Colonic mucosa (tissue), 4 donors: ENCODE measurements around the gene LRRC40. TPM values are rescaled to one million over a fixed set of nuclear protein-coding genes. Genes with fewer than 3 reads are reported as not detected.
"Not testable (repeated sequence)": the region's sequence is repeated elsewhere in the genome, so short reads cannot be mapped to it uniquely, and the experiment has no call there.

ENCODE experiments used
- DNase-seq: peaks from one replicate; pipeline ENCODE4 v3.0.0-alpha.2; 2020
- H3K27ac ChIP-seq: fragments of 200-600 bp; one replicate; pipeline ENCODE4 v1.8.0; 2021
- H3K27me3 ChIP-seq: fragments of 200-600 bp; one replicate; pipeline ENCODE4 v1.8.0; 2021
- H3K36me3 ChIP-seq: fragments of 200-600 bp; one replicate; pipeline ENCODE4 v1.8.0; 2021
- H3K4me1 ChIP-seq: fragments of 200-600 bp; one replicate; pipeline ENCODE4 v1.8.0; 2021; ENCODE audit warnings: mild to moderate bottlenecking
- H3K4me3 ChIP-seq: fragments of 200-600 bp; one replicate; pipeline ENCODE4 v1.8.0; 2021
- H3K9ac ChIP-seq, 2 donors: one replicate each; pipeline ENCODE4 v1.7.0; 2013; ENCODE audit warnings: control low read depth in 2 of 2, low read depth in 2 of 2, low read length in 2 of 2
- H3K9me3 ChIP-seq: fragments of 200-600 bp; one replicate; pipeline ENCODE4 v1.8.0; 2021
- intact Hi-C: fragments of 100-400 bp; cut with DNase I; formaldehyde crosslinking; loops from one replicate; pipeline ENCODE4 v1.14.1; 2022
- total RNA-seq, 2 donors: library from RNA; stranded (reverse); fragmentation: NEBNext Ultra II Directional in 1 of 2; extraction: Animal tissue kit (Norgen Biotek cat#: 25700) in 1 of 2; gene quantifications; one replicate each; pipeline ENCODE4 v1.2.1, GENCODE V29; 2021
- TF ChIP-seq, protein P1 (sequence below): fragments of 200-600 bp; IDR thresholded peaks from one replicate; pipeline ENCODE4 v1.8.0; 2022; ENCODE audit warnings: antibody characterized with exemption, mild to moderate bottlenecking
- donor health status: healthy.
- donor health status: DM: no; HTN: no; CAD: no.
- donor health status: DM: no; HTN: no; CAD: no.

The LRRC40 gene
- total RNA-seq, 2 donors from 2014 or later = 10.2 to 10.7 TPM

DNA sequence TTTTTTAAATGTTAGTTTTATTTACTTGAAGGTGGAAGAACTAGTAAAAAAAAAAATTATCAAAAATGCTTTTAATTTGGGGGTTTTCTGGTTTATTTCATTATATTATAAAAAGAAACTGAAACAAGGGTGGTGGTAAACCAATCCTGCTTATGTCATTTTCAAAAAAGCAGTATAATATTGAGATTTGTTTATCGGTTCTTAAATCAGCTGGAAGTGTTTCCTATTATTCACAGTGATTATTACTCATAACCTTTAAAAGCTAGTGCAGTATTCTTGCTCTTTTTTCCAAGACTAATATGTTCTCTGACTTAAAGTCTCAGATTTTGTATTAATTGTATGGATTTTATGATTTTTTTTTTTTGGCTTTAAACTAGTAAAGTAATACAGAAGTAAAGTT is 5.4 kb upstream of the LRRC40 start:
- Histone ChIP-seq H3K27me3 (no peaks in the 10 kb centered on the region), H3K4me1 (no peaks in the 10 kb centered on the region), H3K9me3 (no peaks in the 10 kb centered on the region), H3K36me3 (no peaks in the 10 kb centered on the region), H3K4me3 (no peak overlapping the region), H3K9ac (no peak overlapping the region), H3K27ac (no peak overlapping the region)
- intact Hi-C loops = no loop called here
- TF ChIP-seq, protein P1, sequence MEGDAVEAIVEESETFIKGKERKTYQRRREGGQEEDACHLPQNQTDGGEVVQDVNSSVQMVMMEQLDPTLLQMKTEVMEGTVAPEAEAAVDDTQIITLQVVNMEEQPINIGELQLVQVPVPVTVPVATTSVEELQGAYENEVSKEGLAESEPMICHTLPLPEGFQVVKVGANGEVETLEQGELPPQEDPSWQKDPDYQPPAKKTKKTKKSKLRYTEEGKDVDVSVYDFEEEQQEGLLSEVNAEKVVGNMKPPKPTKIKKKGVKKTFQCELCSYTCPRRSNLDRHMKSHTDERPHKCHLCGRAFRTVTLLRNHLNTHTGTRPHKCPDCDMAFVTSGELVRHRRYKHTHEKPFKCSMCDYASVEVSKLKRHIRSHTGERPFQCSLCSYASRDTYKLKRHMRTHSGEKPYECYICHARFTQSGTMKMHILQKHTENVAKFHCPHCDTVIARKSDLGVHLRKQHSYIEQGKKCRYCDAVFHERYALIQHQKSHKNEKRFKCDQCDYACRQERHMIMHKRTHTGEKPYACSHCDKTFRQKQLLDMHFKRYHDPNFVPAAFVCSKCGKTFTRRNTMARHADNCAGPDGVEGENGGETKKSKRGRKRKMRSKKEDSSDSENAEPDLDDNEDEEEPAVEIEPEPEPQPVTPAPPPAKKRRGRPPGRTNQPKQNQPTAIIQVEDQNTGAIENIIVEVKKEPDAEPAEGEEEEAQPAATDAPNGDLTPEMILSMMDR = no peak
- no peak for DNase-seq

DNA sequence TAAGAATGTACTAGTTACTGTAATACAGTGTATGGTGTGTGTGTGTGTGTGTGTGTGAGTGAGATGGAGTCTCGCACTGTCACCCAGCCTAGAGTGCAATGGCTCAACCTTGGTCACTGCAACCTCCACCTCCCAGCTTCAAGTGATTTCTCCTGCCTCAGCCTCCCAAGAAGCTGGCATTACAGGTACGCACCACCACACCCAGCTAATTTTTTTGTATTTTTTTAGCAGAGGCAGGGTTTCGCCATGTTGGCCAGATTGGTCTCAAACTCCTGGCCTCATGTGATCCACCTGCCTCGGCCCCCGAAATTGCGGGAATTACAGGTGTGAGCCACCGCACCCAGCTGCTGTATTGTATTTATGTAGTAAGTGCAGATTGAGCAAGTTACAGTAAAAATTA is 2.9 kb upstream of the LRRC40 start:
- Histone ChIP-seq H3K27ac (no peak overlapping the region), H3K4me3 (no peak overlapping the region), H3K4me1 (no peaks in the 10 kb centered on the region), H3K27me3 (no peaks in the 10 kb centered on the region), H3K9me3 (no peaks in the 10 kb centered on the region), H3K9ac (no peak overlapping the region), H3K36me3 (no peaks in the 10 kb centered on the region)
- TF ChIP-seq, protein P1 = no peak
- no peak for DNase-seq
- intact Hi-C loops = loop anchor here (5.0 to 10.0 kb wide), 2 partner anchors 73 to 204 kb away; partner anchors contain the start of gene CTH

DNA sequence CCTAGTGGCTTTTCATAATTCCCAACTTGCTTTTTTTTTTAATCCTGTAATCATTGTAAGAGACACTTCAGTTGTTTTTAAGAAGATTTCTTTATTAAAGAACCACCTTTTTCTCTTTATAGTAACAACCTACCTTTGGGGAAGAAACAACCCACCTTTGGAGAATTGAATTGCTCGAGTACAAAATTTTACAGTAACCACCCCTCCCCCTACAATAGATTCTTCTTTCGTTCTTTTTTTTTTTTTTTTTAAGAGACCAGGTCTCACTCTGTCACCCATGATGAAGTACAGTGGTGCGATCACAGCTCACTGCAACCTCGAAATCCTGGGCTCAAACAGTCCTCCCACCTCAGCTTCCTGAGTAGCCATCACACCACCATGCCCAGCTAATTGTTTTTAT is 2.1 kb upstream of the LRRC40 start:
- H3K36me3 ChIP-seq = no peaks in the 10 kb centered on the region
- no peak for DNase-seq
- no peak overlapping the region for H3K9ac ChIP-seq
- no peak overlapping the region for H3K27ac ChIP-seq
- TF ChIP-seq, protein P1 = no peak
- intact Hi-C loops = loop anchor here (5.0 to 10.0 kb wide), 2 partner anchors 73 to 205 kb away; partner anchors contain the start of gene CTH
- no peak overlapping the region for H3K4me3 ChIP-seq
- no peaks in the 10 kb centered on the region for H3K4me1 ChIP-seq
- no peaks in the 10 kb centered on the region for H3K9me3 ChIP-seq
- H3K27me3 ChIP-seq = no peaks in the 10 kb centered on the region

DNA sequence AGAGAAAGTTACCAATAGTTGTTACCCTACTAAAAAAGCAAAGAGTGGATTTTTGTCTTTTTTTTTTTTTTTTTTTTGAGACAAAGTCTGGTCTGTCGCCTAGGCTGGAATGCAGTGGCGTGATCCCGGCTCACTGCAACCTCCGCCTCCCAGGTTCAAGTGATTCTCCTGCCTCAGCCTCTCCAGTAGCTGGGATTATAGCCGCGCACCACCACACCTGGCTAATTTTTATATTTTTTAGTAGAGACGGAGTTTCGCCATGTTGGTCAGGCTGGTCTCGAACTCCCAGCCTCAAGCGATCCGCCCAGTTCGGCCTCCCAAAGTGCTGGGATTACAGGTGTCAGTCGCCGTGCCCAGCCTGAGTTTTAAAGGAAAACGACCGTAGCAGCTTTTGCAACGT is 1.5 kb upstream of the LRRC40 start:
- not testable (repeated sequence) for H3K9ac ChIP-seq, H3K4me1 ChIP-seq, H3K27ac ChIP-seq, H3K4me3 ChIP-seq, H3K9me3 ChIP-seq, H3K36me3 ChIP-seq, DNase-seq, H3K27me3 ChIP-seq
- intact Hi-C loops = loop anchor here (5.0 to 10.0 kb wide), 2 partner anchors 72 to 205 kb away; partner anchors contain the start of gene CTH

DNA sequence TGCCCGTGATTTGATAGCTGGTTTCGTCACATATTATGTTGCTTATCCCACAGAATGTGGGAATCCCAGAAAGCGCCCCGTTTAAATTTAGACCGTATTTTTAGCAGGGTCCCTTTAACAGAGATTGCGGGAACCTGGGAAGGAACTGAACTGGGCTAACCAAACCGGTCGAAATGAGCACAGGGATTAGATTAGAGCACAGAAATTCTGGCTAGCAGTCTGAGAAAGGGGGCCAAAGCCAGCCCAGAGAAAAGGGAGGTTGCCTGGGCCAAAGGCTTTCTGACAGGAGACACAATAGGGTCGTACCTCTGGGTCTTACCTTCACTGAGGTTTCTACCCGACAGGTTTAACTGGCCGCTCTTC is 327 bp downstream of the LRRC40 start:
- TF ChIP-seq, protein P1 = no peak
- Histone ChIP-seq H3K9me3 (no peaks in the 10 kb centered on the region), H3K36me3 (no peaks in the 10 kb centered on the region), H3K27ac (peak overlapping the region; percentile 76), H3K4me1 (no peaks in the 10 kb centered on the region), H3K4me3 (peak overlapping the region; percentile 87), H3K27me3 (no peaks in the 10 kb centered on the region), H3K9ac (peak overlapping the region; percentile 75 to 96)
- DNase-seq = no peak
- intact Hi-C loops = loop anchor here (5.0 to 10.0 kb wide), 2 partner anchors 70 to 207 kb away; partner anchors contain the start of gene CTH

DNA sequence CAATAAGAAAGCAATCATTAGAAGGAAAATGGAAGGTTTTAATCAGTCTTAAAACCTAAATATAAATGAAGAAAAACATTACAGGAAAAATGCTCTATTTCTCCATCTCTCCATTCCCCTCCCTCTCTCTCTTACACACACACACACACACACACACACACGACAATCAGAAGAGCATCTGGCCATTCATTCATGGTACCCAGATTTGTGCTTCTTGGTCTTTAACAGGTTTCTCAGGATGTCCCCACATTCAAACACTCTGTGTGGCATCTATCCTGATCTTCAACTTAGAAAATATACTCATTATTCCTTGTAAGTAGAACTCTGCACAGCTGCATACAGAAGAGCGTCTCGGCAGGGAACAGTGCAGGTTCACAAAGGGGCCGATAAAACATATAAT is 779 bp downstream of the LRRC40 start:
- no peaks in the 10 kb centered on the region for H3K4me1 ChIP-seq
- no peaks in the 10 kb centered on the region for H3K9me3 ChIP-seq
- H3K36me3 ChIP-seq = no peaks in the 10 kb centered on the region
- intact Hi-C loops = loop anchor here (10.0 kb wide), 1 partner anchor 70 kb away; no protein-coding TSS in a partner anchor
- no peaks in the 10 kb centered on the region for H3K27me3 ChIP-seq
- DNase-seq = no peak
- peak overlapping the region; percentile 87 for H3K4me3 ChIP-seq
- no peak overlapping the region for H3K27ac ChIP-seq
- TF ChIP-seq, protein P1 = no peak
- H3K9ac ChIP-seq = peak overlapping the region; percentile 75 to 96
